Activated naive CD4-positive, alpha-beta T cell treated with anti-CD3 and anti-CD28 coated beads, Interleukin-2, amount 50 U/mL, for 24 hours (primary cell): ENCODE measurements around the gene INTS14.
"Not testable (repeated sequence)": the region's sequence is repeated elsewhere in the genome, so short reads cannot be mapped to it uniquely, and the experiment has no call there.

Experiments
- H3K27ac Mint-ChIP-seq: one replicate; pipeline ENCODE4 v1.8.0; 2021; ENCODE audit warnings: mild to moderate bottlenecking, mixed read lengths
- H3K27me3 Mint-ChIP-seq: one replicate; pipeline ENCODE4 v1.8.0; 2021; ENCODE audit warnings: mixed read lengths
- H3K36me3 Mint-ChIP-seq: one replicate; pipeline ENCODE4 v1.8.0; 2021; ENCODE audit warnings: mixed read lengths
- H3K4me1 Mint-ChIP-seq: one replicate; pipeline ENCODE4 v1.8.0; 2021; ENCODE audit warnings: mixed read lengths
- H3K4me3 Mint-ChIP-seq: one replicate; pipeline ENCODE4 v1.8.0; 2021; ENCODE audit warnings: mild to moderate bottlenecking, mixed read lengths
- H3K9me3 Mint-ChIP-seq: one replicate; pipeline ENCODE4 v1.8.0; 2021; ENCODE audit warnings: mixed read lengths

The INTS14 gene

GRCh38 chr15:65576664-65577063, 34.3 kb downstream of the INTS14 start:
- no peaks in the 10 kb centered on the region for H3K4me1 Mint-ChIP-seq
- no peaks in the 10 kb centered on the region for H3K27me3 Mint-ChIP-seq
- H3K9me3 Mint-ChIP-seq: no peaks in the 10 kb centered on the region
- no peak overlapping the region for H3K4me3 Mint-ChIP-seq
- H3K36me3 Mint-ChIP-seq: peaks cover 10% of the 10 kb centered on the region
- H3K27ac Mint-ChIP-seq: no peak overlapping the region

GRCh38 chr15:65571971-65572370, 39.0 kb downstream of the INTS14 start:
- H3K9me3 Mint-ChIP-seq: no peaks in the 10 kb centered on the region
- no peaks in the 10 kb centered on the region for H3K27me3 Mint-ChIP-seq
- no peaks in the 10 kb centered on the region for H3K4me1 Mint-ChIP-seq
- no peak overlapping the region for H3K27ac Mint-ChIP-seq
- H3K36me3 Mint-ChIP-seq: peaks cover 8% of the 10 kb centered on the region
- no peak overlapping the region for H3K4me3 Mint-ChIP-seq

- Mint-ChIP-seq H3K4me1 (no peaks in the 10 kb centered on the region), H3K27me3 (no peaks in the 10 kb centered on the region), H3K9me3 (no peaks in the 10 kb centered on the region), H3K27ac (no peak overlapping the region), H3K4me3 (no peak overlapping the region), H3K36me3 (peaks cover 8% of the 10 kb centered on the region)
These were observed 41.2 kb downstream of the INTS14 start for GRCh38 chr15:65569728-65570127.

GRCh38 chr15:65561934-65562333, 49.0 kb downstream of the INTS14 start:
- no peak overlapping the region for H3K27ac Mint-ChIP-seq
- peaks cover 16% of the 10 kb centered on the region for H3K36me3 Mint-ChIP-seq
- no peaks in the 10 kb centered on the region for H3K27me3 Mint-ChIP-seq

GRCh38 chr15:65559941-65560340, 51.0 kb downstream of the INTS14 start:
- Mint-ChIP-seq H3K9me3 (no peaks in the 10 kb centered on the region), H3K27me3 (no peaks in the 10 kb centered on the region), H3K27ac (no peak overlapping the region)

More at GRCh38 chr15:65561934-65562333, 49.0 kb downstream of the INTS14 start:
- no peaks in the 10 kb centered on the region for H3K4me1 Mint-ChIP-seq
- H3K4me3 Mint-ChIP-seq: no peak overlapping the region
- H3K9me3 Mint-ChIP-seq: no peaks in the 10 kb centered on the region

GRCh38 chr15:65558997-65559760, 51.8 kb downstream of the INTS14 start:
- Mint-ChIP-seq H3K9me3 (no peaks in the 10 kb centered on the region), H3K27ac (no peak overlapping the region)

More at GRCh38 chr15:65559941-65560340, 51.0 kb downstream of the INTS14 start:
- Mint-ChIP-seq H3K4me3 (no peak overlapping the region), H3K36me3 (peaks cover 12% of the 10 kb centered on the region), H3K4me1 (no peaks in the 10 kb centered on the region)

GRCh38 chr15:65558336-65558735, 52.6 kb downstream of the INTS14 start:
- H3K9me3 Mint-ChIP-seq: no peaks in the 10 kb centered on the region
- H3K27me3 Mint-ChIP-seq: no peaks in the 10 kb centered on the region
- H3K36me3 Mint-ChIP-seq: peaks cover 11% of the 10 kb centered on the region
- H3K4me1 Mint-ChIP-seq: no peaks in the 10 kb centered on the region
- H3K4me3 Mint-ChIP-seq: no peak overlapping the region
- H3K27ac Mint-ChIP-seq: no peak overlapping the region

More at GRCh38 chr15:65558997-65559760, 51.8 kb downstream of the INTS14 start:
- Mint-ChIP-seq H3K4me1 (no peaks in the 10 kb centered on the region), H3K4me3 (no peak overlapping the region), H3K36me3 (peaks cover 8% of the 10 kb centered on the region), H3K27me3 (no peaks in the 10 kb centered on the region)

GRCh38 chr15:65556622-65557021, 54.3 kb downstream of the INTS14 start:
- Mint-ChIP-seq H3K4me1 (no peaks in the 10 kb centered on the region), H3K27ac (no peak overlapping the region), H3K36me3 (peaks cover 11% of the 10 kb centered on the region), H3K9me3 (no peaks in the 10 kb centered on the region), H3K4me3 (no peak overlapping the region), H3K27me3 (no peaks in the 10 kb centered on the region)

GRCh38 chr15:65553691-65554090, 57.2 kb downstream of the INTS14 start:
- Mint-ChIP-seq H3K9me3 (no peaks in the 10 kb centered on the region), H3K36me3 (peaks cover 7% of the 10 kb centered on the region), H3K4me3 (no peak overlapping the region), H3K4me1 (peaks cover 15% of the 10 kb centered on the region), H3K27me3 (no peaks in the 10 kb centered on the region), H3K27ac (no peak overlapping the region)

GRCh38 chr15:65552851-65553250, 58.1 kb downstream of the INTS14 start:
- H3K4me3 Mint-ChIP-seq, H3K9me3 Mint-ChIP-seq, H3K27ac Mint-ChIP-seq, H3K27me3 Mint-ChIP-seq, H3K36me3 Mint-ChIP-seq: not testable (repeated sequence)
- peaks cover 17% of the 10 kb centered on the region for H3K4me1 Mint-ChIP-seq

- Mint-ChIP-seq H3K27me3 (no peaks in the 10 kb centered on the region), H3K27ac (no peak overlapping the region), H3K4me1 (peaks cover 21% of the 10 kb centered on the region), H3K4me3 (no peak overlapping the region), H3K9me3 (no peaks in the 10 kb centered on the region), H3K36me3 (peaks cover 7% of the 10 kb centered on the region)
These were observed 59.7 kb downstream of the INTS14 start for GRCh38 chr15:65551183-65551582.

- H3K36me3 Mint-ChIP-seq: peaks cover 7% of the 10 kb centered on the region
- no peaks in the 10 kb centered on the region for H3K9me3 Mint-ChIP-seq
- no peaks in the 10 kb centered on the region for H3K27me3 Mint-ChIP-seq
- H3K4me3 Mint-ChIP-seq: no peak overlapping the region
- no peak overlapping the region for H3K27ac Mint-ChIP-seq
- peaks cover 25% of the 10 kb centered on the region for H3K4me1 Mint-ChIP-seq
These were observed 60.2 kb downstream of the INTS14 start for GRCh38 chr15:65550681-65551098.

GRCh38 chr15:65549288-65549687, 61.6 kb downstream of the INTS14 start:
- not testable (repeated sequence) for H3K4me3 Mint-ChIP-seq, H3K27me3 Mint-ChIP-seq, H3K9me3 Mint-ChIP-seq, H3K27ac Mint-ChIP-seq, H3K36me3 Mint-ChIP-seq
- peaks cover 29% of the 10 kb centered on the region for H3K4me1 Mint-ChIP-seq

- no peak overlapping the region for H3K4me3 Mint-ChIP-seq
- H3K27ac Mint-ChIP-seq: no peak overlapping the region
- H3K4me1 Mint-ChIP-seq: peaks cover 29% of the 10 kb centered on the region
- H3K27me3 Mint-ChIP-seq: no peaks in the 10 kb centered on the region
- H3K9me3 Mint-ChIP-seq: no peaks in the 10 kb centered on the region
- H3K36me3 Mint-ChIP-seq: no peaks in the 10 kb centered on the region
These were observed 63.1 kb downstream of the INTS14 start for GRCh38 chr15:65547841-65548240.

- H3K4me3 Mint-ChIP-seq: no peak overlapping the region
- peaks cover 33% of the 10 kb centered on the region for H3K4me1 Mint-ChIP-seq
- H3K27me3 Mint-ChIP-seq: no peaks in the 10 kb centered on the region
- no peaks in the 10 kb centered on the region for H3K9me3 Mint-ChIP-seq
- no peak overlapping the region for H3K27ac Mint-ChIP-seq
- H3K36me3 Mint-ChIP-seq: peaks cover 3% of the 10 kb centered on the region
These were observed 69.6 kb downstream of the INTS14 start for GRCh38 chr15:65541231-65541820.

- Mint-ChIP-seq H3K4me1 (peaks cover 31% of the 10 kb centered on the region), H3K9me3 (no peaks in the 10 kb centered on the region), H3K4me3 (no peak overlapping the region), H3K27ac (no peak overlapping the region), H3K36me3 (peaks cover 5% of the 10 kb centered on the region), H3K27me3 (no peaks in the 10 kb centered on the region)
These were observed 70.6 kb downstream of the INTS14 start for GRCh38 chr15:65540314-65540713.
